ENCODE measurements around the gene ARFIP2. TPM values are rescaled to one million over a fixed set of nuclear protein-coding genes. Genes with fewer than 3 reads are reported as not detected.

ARFIP2 gene
- total RNA-seq, 1 donor from 2014 or later: 55.2 TPM

- H3K4me3 ChIP-seq (ENCODE audit: low read depth, low read length): no peak overlapping the region
- DNase-seq (ENCODE audit: low read depth): no peak
- TF ChIP-seq CTCF (conservative IDR thresholded peaks at IDR 0.05; ENCODE audit: low read depth, low read length): no peak
Observed at GRCh38 chr11:6437423-6437822, 43.7 kb downstream of the ARFIP2 start.

GRCh38 chr11:6433998-6434660 lies 47.0 kb downstream of the ARFIP2 start:
- TF ChIP-seq CTCF (conservative IDR thresholded peaks at IDR 0.05; ENCODE audit: low read depth, low read length): no peak
- no peak overlapping the region for H3K4me3 ChIP-seq (ENCODE audit: low read depth, low read length)
- no peak for DNase-seq (ENCODE audit: low read depth)

DNA sequence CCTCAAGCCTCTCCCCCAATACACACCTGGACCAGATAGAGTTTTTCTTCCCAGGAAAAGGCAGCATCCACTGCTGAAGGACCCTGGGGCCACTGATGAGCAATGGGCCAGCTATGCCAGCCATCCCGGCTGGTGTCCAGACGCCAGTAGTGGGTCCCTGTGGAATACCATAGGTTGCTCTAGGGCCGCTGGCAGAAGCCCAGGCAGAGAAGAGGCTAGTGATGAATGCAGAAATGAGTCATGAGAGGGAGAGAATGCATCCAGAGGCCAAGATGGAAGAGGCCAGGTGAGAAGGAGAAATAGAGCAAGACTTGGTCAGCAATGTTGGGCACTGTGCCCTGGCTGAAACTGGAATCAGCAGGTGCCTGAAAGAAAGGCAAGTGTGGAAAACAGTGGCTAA lies 49.3 kb downstream of the ARFIP2 start:
- H3K4me3 ChIP-seq (ENCODE audit: low read depth, low read length): no peak overlapping the region
- no peak for DNase-seq (ENCODE audit: low read depth)
- no peak for TF ChIP-seq CTCF (conservative IDR thresholded peaks at IDR 0.05; ENCODE audit: low read depth, low read length)

DNA sequence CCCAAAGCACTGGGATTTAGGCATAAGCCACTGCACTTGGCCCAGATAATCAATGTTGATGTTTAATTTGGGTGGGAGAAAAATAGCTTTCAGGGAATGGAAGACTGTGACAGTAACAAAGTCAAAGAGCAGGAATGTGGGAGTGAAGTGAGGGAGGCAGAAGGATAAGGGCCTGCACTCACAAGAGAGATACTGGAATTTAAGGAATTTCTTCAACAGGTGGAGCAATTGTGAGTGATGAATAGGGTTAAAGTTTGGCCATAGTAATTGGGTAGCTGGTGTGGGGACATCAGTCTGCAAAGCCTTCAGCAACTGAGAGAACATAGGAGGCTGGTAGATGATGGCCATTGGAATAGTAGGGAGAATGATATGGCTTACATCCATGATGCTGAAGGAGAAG lies 53.6 kb downstream of the ARFIP2 start:
- no peak for DNase-seq (ENCODE audit: low read depth)
- H3K4me3 ChIP-seq (ENCODE audit: low read depth, low read length): no peak overlapping the region
- no peak for TF ChIP-seq CTCF (conservative IDR thresholded peaks at IDR 0.05; ENCODE audit: low read depth, low read length)

Other genes with a start within 250 kb of the ARFIP2 start
- gene FHIP1B, start 246.7 kb downstream of the ARFIP2 start, total RNA-seq: 9.6 and 15.6 TPM in 2 replicates
- not detected in 2 replicates for gene CNGA4, start 242.2 kb downstream of the ARFIP2 start, total RNA-seq
- not detected in 2 replicates for gene CCKBR, start 221.5 kb downstream of the ARFIP2 start, total RNA-seq
- gene CAVIN3, start 160.8 kb downstream of the ARFIP2 start, total RNA-seq: 321 and 498 TPM in 2 replicates
- 22.5 and 24.3 TPM in 2 replicates for gene SMPD1, start 90.9 kb downstream of the ARFIP2 start, total RNA-seq
- gene APBB1, start 62.2 kb downstream of the ARFIP2 start, total RNA-seq: 24.7 and 28.3 TPM in 2 replicates
- gene HPX, start 40.3 kb downstream of the ARFIP2 start, total RNA-seq: 0.06 and 1.0 TPM in 2 replicates
- 10.0 and 31.0 TPM in 2 replicates for gene TRIM3, start 7.4 kb downstream of the ARFIP2 start, total RNA-seq
- 27.0 and 34.9 TPM in 2 replicates for gene TIMM10B, start 170 bp upstream of the ARFIP2 start, total RNA-seq
- gene DNHD1, start 15.9 kb upstream of the ARFIP2 start, total RNA-seq: 1.0 and 1.2 TPM in 2 replicates
- gene RRP8, start 122.3 kb upstream of the ARFIP2 start, total RNA-seq: 6.7 and 20.5 TPM in 2 replicates
- gene ILK, start 122.4 kb upstream of the ARFIP2 start, total RNA-seq: 118 and 184 TPM in 2 replicates
- 108 and 205 TPM in 2 replicates for gene TAF10, start 130.9 kb upstream of the ARFIP2 start, total RNA-seq
- gene TPP1, start 138.1 kb upstream of the ARFIP2 start, total RNA-seq: 7.4 and 15.4 TPM in 2 replicates
- 1.2 and 1.8 TPM in 2 replicates for gene DCHS1, start 174.5 kb upstream of the ARFIP2 start, total RNA-seq
- 44.7 and 62.6 TPM in 2 replicates for gene MRPL17, start 202.0 kb upstream of the ARFIP2 start, total RNA-seq